Measurements from ENCODE around the gene SETD9. TPM values are rescaled to one million over a fixed set of nuclear protein-coding genes. Genes with fewer than 3 reads are reported as not detected.

Gene SETD9, protein sequence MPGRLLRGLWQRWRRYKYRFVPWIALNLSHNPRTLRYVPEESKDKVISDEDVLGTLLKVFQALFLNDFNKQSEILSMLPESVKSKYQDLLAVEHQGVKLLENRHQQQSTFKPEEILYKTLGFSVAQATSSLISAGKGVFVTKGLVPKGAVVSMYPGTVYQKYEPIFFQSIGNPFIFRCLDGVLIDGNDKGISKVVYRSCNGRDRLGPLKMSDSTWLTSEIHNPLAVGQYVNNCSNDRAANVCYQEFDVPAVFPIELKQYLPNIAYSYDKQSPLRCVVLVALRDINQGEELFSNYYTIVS
- total RNA-seq: 10 to 100 TPM in 2 of 4 donors, 1 to 10 TPM in 2; 6.2 to 23.8 (median 8.7) TPM

DNA sequence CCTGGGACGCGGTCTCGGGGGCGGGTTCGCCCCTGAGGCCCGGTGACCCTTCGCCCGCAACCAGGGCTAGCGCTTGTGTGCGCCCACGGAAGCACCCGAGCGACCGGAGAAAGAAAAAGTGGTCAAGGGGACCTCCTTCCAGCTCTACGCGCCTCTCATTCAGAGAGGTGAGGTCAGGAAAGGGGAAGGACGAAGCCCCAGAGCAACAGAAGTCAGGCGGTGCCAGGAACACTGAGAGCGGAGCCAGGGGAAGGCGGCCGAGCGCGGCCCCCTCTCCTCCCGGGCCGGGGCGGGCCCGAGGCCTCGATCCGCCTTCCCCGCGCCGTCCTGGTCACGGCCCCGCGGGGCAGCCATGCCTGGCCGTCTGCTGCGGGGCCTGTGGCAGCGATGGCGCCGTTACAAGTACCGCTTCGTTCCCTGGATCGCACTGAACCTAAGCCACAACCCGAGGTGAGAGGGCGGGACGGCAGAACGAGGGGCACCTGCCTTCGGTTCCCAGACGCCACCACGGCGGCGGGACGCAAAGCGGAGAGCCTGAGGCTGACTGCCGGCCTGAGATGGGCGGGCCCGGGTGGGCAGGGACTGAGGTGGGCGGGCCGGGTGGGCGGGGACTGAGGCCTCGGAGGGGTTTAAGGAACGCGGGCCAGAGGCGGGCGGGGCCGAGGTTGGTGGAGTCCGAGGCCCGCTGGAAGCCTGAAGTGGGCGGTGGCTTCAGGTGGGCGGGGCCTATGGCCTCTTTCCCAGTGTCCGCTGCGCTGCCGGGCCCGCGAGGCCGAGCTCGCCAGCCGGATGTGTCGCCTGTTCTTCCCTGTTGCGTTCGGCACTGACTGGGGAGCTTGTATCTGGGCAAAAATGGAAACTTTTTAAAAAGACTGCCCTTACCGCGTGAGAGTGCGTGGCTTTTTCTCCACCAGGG lies at the start of gene SETD9:
SETD9 (plus strand) TSS at position 303 of the 916 bp plus-strand sequence; CDS start at position 353, 50 bp downstream.
- Histone ChIP-seq H3K27ac (peak within 1 kb of the TSS; percentile 93 to 94 (median 94)), H3K4me3 (peak within 1 kb of the TSS; percentile 64 to 78 (median 72)), H3K9me3 (no peaks in the 10 kb centered on the region), H3K27me3 (no peaks in the 10 kb centered on the region), H3K36me3 (no peaks in the 10 kb centered on the region), H3K4me1 (peaks cover 0 to 18% (median 0%) of the 10 kb centered on the region in 3 donors)
- intact Hi-C loops (cut with DNase I): no loop called here
- TF ChIP-seq, protein P1, sequence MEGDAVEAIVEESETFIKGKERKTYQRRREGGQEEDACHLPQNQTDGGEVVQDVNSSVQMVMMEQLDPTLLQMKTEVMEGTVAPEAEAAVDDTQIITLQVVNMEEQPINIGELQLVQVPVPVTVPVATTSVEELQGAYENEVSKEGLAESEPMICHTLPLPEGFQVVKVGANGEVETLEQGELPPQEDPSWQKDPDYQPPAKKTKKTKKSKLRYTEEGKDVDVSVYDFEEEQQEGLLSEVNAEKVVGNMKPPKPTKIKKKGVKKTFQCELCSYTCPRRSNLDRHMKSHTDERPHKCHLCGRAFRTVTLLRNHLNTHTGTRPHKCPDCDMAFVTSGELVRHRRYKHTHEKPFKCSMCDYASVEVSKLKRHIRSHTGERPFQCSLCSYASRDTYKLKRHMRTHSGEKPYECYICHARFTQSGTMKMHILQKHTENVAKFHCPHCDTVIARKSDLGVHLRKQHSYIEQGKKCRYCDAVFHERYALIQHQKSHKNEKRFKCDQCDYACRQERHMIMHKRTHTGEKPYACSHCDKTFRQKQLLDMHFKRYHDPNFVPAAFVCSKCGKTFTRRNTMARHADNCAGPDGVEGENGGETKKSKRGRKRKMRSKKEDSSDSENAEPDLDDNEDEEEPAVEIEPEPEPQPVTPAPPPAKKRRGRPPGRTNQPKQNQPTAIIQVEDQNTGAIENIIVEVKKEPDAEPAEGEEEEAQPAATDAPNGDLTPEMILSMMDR (IDR thresholded peaks at IDR 0.05): peak in 1 of 6 experiments; percentile 2
- peak in 2 of 4 donors; percentile 69 to 77 for TF ChIP-seq POLR2A (IDR thresholded peaks at IDR 0.05)
- 1 to 2% methylated on average over 11 to 33 of the region's 84 CpGs for WGBS, 2 donors
- peak; percentile 91 for DNase-seq

DNA sequence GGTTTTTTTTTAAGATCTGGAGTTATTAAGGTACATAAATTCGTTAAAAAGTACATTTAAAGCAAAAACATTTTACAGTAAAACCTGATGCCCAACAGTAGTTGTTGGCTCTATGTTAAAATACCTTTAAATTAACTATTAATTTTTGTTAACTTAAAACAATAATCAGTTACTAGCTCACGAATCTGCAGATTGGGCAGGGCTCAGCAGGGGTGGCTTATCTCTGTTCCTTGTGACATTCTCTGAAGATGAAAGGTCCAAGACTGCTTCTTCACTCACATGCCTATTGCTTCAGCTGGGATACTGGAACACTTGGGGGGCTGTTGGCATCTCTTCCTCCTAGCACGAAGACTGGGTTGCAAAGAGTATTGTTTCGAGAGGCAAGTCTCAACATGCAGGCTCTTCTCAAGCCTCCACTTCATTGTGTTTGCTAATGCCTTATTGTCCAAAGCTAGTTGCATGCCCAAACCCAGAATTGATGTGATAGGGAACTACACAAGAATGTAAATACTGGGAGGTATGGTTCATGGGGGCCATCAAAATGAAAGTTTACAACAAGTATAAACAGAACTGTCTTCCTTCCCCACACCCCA lies 47.4 kb upstream of the SETD9 start:
- no peaks in the 10 kb centered on the region for H3K9me3 ChIP-seq
- H3K27me3 ChIP-seq: no peaks in the 10 kb centered on the region
- H3K4me3 ChIP-seq: no peak overlapping the region
- peaks cover 3 to 97% (median 10%) of the 10 kb centered on the region in 3 donors for H3K36me3 ChIP-seq
- peaks cover 0 to 2% (median 0%) of the 10 kb centered on the region in 3 donors for H3K4me1 ChIP-seq
- WGBS, 2 donors: 73 to 79% methylated on average over 3 to 4 of the region's 4 CpGs
- no peak for TF ChIP-seq POLR2A (IDR thresholded peaks at IDR 0.05)
- TF ChIP-seq, protein P1 (IDR thresholded peaks at IDR 0.05): no peak
- H3K27ac ChIP-seq: no peak overlapping the region
- intact Hi-C loops (cut with DNase I): no loop called here
- no peak for DNase-seq

DNA sequence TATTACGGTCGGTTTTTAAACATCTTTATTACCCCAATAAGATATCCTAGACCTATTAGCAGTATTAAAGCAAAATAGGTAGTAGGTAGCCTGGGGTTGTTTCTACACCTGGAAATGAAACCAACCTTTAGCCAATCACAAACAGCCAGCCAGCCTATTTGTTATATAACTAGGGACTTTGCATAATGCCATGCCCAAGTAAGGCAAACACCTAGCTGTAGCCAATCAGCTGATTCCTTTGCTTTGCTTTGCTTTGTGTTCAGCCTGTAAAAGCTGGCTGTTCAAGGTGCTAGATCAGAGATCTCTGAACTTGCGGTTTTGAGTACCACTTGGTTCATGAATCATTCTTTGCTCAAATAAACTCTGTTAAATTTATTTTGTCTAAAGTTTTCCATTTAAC lies 46.5 kb upstream of the SETD9 start:
- Histone ChIP-seq H3K4me3 (no peak overlapping the region), H3K4me1 (no peaks in the 10 kb centered on the region), H3K36me3 (peaks cover 3 to 97% (median 10%) of the 10 kb centered on the region in 3 donors), H3K27ac (no peak overlapping the region), H3K9me3 (no peaks in the 10 kb centered on the region), H3K27me3 (no peaks in the 10 kb centered on the region)
- TF ChIP-seq POLR2A (IDR thresholded peaks at IDR 0.05): no peak
- TF ChIP-seq, protein P1 (IDR thresholded peaks at IDR 0.05): no peak
- intact Hi-C loops (cut with DNase I): no loop called here
- WGBS, 2 donors: 95 to 97% methylated on average over 3 of the region's 3 CpGs
- no peak for DNase-seq

DNA sequence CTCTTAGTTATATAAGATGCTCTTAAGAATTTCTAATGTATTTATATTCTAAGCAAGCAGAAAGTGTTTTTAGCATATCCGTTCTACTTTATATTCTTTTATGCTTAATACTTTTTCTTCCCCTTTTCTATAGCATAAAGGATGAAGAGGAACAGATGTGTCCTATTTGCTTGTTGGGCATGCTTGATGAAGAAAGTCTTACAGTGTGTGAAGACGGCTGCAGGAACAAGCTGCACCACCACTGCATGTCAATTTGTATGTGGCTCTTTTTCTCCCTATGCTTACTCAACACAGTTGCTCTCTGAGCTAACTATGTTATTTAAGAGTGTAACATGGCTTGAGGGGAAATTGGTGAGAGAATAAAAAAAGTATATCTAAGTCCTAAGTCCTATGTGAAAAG lies 37.6 kb upstream of the SETD9 start:
- 66 to 86% methylated on average over 2 of the region's 2 CpGs for WGBS, 2 donors
- TF ChIP-seq, protein P1 (IDR thresholded peaks at IDR 0.05): no peak
- no peak for TF ChIP-seq POLR2A (IDR thresholded peaks at IDR 0.05)
- Histone ChIP-seq H3K27ac (no peak overlapping the region), H3K27me3 (no peaks in the 10 kb centered on the region), H3K9me3 (no peaks in the 10 kb centered on the region), H3K36me3 (peaks cover 0 to 98% (median 0%) of the 10 kb centered on the region in 3 donors), H3K4me3 (no peak overlapping the region), H3K4me1 (no peaks in the 10 kb centered on the region)
- DNase-seq: no peak
- intact Hi-C loops (cut with DNase I): no loop called here

All from esophagus squamous epithelium (tissue), 5 donors.